ENCODE data around the gene GLMP.

Gene GLMP

GRCh38 chr1:156285437-156285836, 10.0 kb downstream of the GLMP start:
- DNase-seq, result no peak

GRCh38 chr1:156284757-156285156, 10.7 kb downstream of the GLMP start:
- DNase-seq, result no peak

DNA sequence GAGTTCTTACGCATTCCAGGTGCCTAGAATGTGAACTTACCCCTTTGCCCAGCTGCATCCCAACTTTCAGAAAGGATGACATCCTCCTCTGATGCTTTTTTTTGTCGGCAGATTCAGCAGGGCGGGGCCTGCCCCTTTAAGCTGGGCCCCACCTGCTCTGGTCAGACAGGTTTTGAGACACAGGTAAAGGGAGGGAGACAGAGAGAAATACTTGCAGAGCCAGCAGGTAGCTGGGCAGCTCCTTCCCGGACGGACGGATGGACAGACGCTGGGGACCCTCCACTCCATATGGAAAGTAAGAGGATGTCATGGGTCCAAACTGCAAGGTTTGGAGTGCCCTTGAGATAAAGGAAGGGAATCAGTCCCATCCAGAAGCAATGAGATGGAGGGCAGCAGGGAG, 11.4 kb downstream of the GLMP start, which contains the start of gene TMEM79:
Gene TMEM79 (plus strand): TSS at position 214 of the 400 bp plus-strand sequence. CDS start 902 bp downstream, outside the sequence.
- DNase-seq, result no peak

GRCh38 chr1:156283521-156283920, 12.0 kb downstream of the GLMP start:
- no peak for DNase-seq

DNA sequence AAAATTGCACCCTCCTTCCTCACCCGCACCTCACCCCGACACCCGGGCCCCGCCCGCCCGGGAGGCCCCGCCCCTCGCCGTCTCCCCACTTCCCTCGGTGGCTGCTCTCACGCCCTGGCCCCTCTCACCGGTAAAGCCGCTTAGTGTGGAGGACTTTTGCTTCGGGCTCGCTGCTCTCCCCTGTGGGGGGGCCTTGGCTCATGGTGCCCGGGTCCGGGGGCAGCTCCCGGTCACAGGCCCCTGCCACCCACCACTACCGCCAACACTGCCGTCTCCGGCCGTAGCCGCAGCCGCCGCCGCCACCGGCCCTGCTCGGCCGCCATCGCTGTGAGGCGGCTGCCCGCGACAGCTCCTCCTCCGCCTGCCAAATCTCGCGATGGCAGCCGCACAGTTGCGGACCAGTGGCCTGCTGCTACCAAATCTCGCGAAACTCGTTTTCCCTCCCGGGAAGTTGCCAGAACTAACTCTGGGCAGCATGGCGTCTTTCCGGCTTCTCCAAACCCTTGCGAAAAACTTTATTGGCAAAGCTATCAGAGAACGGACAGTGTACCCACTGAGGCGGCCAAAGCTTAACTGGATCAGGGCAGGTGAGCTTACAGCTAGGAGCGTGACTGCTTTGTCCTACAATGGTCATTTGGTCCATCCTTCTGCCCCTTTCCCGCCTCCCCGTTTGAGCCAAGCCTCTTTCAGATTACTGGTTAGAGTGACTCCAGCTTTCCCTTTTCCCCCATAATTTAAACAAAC, 12.8 kb downstream of the GLMP start, which contains the start of gene SMG5:
Gene SMG5 (minus strand): TSS at position 347 of the 744 bp plus-strand sequence. CDS start 145 bp downstream, at position 202.
- peak; percentile 100 for DNase-seq

DNA sequence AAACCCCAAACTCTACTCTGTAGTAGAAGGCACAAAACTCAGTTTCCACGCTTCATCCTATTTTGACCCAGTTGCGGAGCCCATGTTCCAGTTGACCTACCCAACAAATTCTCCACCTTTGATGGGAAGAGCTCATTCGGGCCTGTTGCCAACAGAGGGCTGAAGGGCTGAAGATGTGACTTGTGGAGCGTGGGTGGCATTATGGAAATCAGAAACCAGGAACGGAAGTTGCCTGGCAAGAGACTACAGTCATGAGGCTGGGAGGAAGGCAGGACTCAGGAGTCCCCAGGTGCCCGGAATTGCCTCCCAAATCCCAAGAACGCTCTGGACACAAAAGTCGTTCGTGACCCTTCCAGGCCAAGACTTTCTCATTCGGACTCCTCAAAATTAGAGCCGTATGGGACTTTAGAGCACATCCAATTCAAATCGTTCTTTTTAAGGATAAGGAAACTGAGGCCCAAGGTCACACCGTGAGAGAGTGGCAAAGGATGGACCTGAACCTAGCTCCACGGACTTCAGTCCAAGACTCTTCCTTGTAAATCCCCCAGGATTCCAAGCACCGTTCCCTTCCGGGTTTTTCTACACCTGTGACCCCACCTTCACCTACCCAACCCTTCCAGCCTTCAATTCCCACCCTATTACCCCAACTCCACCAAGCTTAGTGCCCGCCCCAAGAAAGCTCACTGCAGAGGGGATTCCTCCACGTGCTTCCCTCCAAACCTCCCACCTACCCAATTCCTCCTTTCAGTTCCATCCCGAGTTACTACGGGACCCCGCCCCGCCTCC, 13.6 kb downstream of the GLMP start:
- DNase-seq, result peak; percentile 91

- peak; percentile 44 for DNase-seq
These were observed 14.2 kb downstream of the GLMP start for GRCh38 chr1:156281281-156281680.

DNA sequence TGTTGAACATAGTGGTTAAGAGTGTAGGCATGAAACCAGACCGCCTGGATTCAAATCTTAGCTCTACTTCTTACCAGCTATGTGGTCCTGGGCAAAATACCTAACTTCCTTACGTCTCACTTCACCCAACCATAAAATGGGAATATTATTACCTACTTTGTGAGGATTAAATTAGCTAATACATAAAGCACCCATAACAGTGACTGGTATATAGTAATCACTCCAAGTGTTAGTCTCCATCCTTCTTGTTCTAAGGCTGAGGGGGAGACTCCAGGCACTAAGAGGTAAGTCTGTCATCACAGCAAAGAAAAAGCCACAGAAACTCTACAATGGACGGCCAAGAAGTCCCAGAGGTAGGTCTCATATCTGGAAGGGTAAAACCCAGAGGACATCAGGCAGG, 15.6 kb downstream of the GLMP start:
- DNase-seq, result no peak

GRCh38 chr1:156276966-156277381, 18.5 kb downstream of the GLMP start:
- no peak for DNase-seq

- DNase-seq, result no peak
These were observed 18.9 kb downstream of the GLMP start for GRCh38 chr1:156276532-156276931.

- DNase-seq, result no peak
These were observed 25.2 kb downstream of the GLMP start for GRCh38 chr1:156270314-156270713.

DNA sequence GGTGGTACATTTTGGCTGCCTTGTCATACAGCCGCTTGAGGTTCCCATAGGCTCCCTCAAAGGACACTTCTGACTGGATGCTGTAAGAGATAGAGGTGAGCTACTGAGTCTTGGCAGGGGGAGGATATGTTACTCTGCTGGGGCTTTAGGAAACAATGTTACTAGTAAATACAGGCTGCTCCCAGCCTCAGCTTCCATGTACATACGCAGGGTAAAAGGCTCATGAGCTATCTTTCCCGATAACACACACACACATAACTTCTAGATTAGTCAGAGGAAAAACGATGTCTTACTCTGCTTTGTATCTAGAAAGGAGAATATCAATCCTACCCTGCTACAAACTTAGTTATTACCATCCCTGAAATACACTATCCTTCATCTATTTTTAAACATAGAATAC, 27.1 kb downstream of the GLMP start:
- no peak for DNase-seq

GRCh38 chr1:156266051-156266450, 29.4 kb downstream of the GLMP start:
- no peak for DNase-seq

DNA sequence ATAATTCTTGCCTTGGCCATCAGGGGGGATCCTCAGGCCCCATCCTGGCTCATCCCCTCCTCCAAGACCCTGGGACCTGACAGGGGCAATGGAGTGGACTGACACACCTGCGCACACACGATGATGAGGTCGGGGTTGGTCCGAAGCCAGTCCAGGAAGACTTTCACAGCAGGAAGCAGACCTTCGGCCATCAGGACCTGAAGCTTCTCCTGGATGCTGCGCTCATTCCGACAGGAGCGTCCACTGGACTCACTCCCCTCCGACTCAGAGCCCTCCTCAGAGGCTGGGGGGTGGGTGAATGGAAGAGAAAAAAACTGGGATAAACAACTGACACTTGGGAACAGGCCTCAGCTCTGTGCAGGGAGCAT, 32.2 kb downstream of the GLMP start:
- DNase-seq, result no peak

- DNase-seq, result no peak
These were observed 32.8 kb downstream of the GLMP start for GRCh38 chr1:156262461-156263287.

GRCh38 chr1:156260896-156261295, 34.6 kb downstream of the GLMP start:
- no peak for DNase-seq

DNA sequence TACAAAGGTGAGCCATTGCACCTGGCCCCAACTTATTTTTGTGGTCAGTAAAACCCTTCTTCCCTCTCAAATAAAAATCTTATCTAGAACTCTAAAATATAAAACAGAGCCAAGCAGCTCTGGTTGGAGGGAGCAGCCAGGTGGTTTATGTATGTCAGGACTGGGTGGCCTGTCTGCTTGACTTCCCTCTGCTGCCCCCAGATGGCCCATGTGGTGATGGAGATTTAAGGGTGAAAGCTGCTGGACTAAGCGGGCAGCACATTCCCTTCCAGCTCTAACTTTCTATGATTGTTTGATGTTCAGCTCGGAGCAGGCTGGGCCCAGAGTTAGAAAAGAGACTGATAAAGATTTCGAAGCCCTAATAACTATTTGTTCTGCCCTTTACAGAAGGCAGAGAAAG, 35.7 kb downstream of the GLMP start:
- DNase-seq, result no peak

GRCh38 chr1:156258859-156259258, 36.6 kb downstream of the GLMP start:
- DNase-seq, result no peak

GRCh38 chr1:156257711-156258110, 37.8 kb downstream of the GLMP start:
- DNase-seq, result no peak

DNA sequence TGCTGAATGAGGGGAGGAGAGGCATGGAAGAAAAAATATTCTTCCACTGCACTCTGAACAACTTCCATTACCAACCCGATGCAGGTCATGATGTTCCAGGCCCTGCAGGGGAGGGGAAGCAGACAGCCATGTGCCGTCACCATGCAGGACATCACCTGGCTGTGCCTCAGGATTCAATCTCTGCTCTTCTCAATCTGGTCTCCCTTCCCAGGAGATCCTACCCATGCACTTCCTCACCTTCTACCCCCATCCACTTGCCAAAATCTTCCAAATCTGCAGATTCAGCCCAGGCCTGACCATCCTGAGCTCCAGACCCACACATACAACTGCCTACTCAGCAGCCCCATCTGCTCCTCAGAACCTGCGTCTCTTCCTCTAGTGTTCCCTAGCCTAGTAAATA, 41.8 kb downstream of the GLMP start:
- no peak for DNase-seq

DNA sequence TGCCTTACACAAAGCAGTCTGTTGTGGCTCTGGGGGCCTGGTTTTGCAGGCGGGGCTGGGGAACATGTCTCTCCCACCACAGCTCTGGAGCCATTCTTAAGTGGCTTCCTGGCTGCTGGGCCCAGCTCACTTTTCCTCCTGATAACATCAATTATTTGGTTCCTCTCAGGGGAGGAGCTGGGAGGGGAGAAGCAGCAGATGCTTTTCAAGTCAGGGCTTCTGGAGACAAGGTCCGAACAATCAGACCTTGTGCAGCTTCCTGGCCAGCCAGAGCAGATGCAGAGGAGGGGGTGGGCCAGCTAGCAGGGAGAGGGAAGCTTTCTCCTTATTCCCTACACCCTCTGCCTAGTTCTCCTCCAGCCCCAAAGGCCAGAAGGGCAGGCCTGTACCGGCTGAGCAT, 44.0 kb downstream of the GLMP start:
- no peak for DNase-seq

DNA sequence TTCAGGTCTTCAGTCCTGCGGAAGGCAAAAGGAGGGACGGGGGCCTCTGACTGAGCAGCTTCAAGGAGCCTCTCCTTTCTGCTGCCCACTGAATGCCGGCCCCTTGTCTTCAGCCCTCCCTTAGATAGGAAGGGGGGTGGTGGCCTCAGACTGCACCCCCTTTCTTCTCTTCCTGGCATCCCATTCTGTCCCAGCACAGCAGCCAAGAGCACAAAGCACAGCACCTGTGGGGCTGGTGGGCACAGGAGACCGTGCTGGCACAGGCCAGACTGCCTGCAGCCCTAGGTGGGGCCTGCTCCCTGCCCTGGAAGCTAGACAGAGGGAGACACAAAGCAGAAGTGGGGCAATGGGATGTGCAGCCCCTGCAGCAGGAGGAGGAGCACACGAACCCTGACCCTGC, 45.9 kb downstream of the GLMP start:
- DNase-seq, result no peak

GRCh38 chr1:156248323-156248683, 47.2 kb downstream of the GLMP start:
- DNase-seq, result no peak

Data from NCI-H345 (cell line).